Hematopoietic multipotent progenitor cell treated with erythropoietin and hydrocortisone succinate and interleukin-3 and kit ligand, for 6 days (in vitro differentiated cells): ENCODE measurements around the gene CALML5.

Experiments
- DNase-seq: peaks from one replicate; pipeline ENCODE4 v3.0.0-alpha.2; 2015

Gene CALML5

DNA sequence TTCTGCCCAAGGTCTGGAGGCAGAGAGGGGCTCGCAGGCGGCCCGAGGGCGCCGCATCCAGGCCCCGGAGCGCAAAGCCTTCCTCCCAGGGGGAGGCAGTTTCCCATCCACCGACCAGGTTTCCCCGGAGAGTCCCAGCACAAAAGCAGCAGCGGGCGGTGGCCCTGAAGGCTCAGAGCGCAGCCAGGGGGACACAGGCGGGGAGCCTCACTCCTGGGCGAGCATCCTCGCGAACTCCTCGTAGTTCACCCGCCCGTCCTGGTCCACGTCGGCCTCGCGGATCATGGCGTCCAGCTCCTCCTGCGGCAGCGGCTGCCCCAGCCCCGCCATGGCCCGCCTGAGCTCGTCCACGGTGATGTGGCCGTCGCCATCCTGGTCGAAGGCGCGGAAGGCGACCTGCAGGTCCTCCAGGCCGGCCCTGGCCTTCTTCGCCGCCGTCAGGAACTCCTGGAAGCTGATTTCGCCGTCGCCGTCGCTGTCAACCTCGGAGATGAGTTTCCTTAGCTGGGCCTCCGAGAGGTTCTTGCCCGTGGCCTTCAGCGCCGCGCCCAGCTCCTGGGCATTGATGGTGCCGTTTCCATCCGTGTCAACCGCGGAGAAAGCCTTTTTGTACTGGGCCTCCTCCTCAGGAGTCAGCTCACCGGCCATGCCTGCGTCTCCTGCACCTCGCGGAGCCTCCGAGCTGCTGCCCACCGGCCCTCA lies 428 bp downstream of the CALML5 start:
- no peak for DNase-seq

DNA sequence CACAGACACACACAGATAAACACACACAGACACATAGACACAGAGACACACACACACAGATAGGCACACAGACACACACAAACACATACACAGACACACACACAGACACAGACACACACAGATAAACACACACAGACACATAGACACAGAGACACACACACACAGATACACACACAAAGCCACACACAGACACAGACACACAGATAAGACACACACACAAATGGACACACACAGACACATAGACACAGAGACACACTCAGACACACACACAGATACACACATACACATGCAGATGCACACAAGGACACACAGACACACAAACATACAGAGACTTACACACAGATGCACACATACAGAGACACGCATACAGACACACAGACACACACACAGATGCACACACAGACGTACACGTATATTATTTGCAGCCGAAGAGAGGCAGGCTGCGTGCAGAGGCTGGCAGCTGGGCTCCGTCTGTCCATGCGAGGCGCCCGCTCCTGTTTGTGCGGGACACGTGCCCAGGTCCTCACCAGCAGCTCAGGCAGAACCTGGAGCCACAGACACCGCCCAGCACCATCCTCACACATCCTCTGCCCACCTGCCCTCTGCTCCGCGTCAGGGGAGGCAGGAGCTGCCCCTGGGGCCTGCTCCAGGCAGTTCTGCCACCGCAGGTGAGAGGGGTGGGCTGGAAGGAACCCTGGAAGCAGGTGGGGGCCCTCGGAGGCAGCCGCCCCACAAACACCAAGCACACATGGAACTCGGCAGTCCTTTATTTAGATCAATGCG lies 1.2 kb downstream of the CALML5 start:
- no peak for DNase-seq

DNA sequence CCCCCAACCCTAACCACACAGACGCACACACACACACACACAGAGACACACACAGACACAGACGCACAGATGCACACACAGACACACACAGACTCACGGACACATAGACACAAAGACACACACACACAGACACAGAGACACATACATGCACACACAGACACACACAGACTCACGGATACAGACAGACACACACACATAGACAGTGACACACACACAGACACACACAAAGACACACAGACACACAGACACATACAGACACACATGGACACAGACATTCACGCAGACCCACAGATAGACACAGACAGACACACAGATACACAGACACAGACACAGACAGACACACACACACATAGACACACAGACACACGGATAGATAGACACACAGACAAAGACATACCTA lies 2.1 kb downstream of the CALML5 start:
- DNase-seq: no peak

DNA sequence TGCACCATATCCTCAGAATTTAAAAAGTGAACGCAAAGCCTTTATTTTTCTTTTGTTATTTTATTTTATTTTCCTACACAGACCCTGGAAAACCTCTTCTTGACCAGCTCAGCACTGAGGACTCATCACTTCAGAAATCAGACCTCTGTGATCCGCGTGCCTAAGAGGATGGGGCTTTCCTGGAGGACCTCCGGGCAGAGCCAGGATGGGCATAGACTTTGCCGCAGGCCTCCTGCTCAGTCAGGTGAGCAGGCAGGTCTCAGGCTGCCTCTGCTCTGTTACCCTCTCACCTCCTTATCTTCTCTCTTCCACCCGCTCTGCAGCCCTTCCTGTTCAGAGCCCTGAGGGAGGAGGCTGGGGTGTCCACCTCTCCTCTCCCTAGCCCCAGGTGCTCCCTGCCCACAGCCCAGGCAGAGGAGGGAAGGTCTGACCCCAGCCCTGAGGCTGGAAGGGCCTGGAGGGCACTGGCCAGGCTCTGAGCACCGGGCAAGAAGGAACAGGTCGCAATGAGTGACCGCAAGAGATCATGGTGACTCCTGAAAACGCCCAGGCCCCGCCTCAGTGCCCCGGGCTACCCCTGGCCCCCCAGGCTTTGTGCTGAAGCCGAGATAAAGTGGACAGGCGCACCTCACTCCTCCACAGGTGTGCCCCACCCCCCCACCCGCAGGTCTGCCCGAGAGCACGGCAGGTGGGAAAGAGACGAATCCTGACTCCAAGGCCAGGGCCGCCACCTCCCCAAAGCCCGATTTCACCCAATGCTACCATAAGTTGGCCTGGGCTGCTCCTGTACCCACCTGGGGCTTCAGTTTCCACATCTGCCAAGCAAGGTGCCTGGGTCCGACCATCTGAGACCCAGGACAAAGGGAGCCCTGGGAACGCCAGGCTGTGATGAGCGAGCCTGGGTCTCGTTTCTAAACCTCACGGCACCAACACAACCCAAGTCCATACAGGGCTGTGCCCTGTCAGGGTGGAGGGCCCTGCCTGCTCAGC lies 2.8 kb downstream of the CALML5 start:
- no peak for DNase-seq

DNA sequence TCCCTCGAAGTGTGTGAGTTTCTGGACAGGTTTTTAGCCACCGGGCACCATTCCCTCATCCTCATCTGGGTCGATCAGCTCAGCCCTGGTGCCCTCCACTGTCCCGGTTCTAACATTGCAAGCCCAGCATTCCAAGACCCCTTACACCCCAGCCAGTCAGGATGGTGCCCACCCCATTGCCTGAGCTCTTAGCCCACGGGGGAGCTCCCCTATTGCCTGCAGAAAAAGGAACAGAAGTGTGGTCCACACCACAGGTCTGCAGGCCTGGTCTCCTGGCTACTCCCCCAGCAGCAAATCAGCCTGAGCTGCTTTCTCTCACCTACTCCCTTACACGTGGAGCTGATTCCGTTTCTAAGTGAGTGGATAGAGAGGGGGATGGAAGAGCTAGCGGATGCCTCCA lies 4.8 kb downstream of the CALML5 start:
- no peak for DNase-seq

DNA sequence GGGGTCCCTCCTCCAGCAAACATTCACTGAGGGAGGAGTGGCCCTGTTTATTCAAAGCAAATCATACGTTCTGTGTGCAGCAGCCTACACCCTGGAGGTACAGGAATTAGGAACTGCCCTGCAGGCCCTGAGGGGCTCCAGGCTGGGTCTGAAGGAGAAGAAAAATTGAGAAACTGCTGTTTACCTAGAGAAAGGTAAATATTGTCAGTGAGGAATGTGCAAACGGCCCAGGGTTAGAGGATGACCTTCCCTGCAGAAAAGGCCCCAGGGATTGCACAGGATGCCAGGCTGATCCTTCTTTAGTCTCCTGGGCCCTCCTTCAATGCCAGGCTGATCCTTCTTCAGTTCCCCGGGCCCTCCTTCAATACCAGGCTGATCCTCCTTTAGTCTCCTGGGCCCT lies 5.7 kb downstream of the CALML5 start:
- DNase-seq: no peak

DNA sequence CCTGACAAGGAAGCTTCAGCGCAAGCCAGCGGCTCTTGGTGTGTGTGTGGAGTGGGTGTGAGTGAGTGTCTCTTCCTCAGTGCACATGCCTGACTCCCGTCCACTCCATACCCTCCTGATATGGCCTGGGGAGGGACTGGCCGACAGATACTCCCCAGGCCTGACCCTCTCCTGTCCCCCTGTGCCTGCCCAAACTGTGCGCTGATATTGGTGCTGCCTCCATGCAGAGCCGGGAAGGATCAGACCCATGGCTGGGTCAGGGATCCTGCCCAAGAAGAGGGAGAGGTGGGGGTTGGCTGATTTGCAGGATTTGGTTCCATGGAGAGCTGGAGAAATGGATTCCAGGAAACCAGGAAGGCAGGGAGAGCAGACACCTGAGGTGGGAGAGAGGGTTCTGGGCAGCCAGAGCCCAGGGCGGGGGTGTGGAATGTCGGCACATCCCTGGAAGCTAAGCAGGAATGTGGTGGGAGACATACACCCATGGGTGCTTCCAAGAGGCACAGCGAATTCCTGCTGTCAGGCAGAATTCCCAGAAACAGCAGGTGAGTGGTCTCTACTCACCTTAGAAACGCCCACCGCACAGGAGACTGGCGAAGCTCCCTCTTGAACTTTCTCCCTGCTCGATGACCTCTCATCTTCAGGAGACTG lies 6.3 kb downstream of the CALML5 start:
- no peak for DNase-seq

DNA sequence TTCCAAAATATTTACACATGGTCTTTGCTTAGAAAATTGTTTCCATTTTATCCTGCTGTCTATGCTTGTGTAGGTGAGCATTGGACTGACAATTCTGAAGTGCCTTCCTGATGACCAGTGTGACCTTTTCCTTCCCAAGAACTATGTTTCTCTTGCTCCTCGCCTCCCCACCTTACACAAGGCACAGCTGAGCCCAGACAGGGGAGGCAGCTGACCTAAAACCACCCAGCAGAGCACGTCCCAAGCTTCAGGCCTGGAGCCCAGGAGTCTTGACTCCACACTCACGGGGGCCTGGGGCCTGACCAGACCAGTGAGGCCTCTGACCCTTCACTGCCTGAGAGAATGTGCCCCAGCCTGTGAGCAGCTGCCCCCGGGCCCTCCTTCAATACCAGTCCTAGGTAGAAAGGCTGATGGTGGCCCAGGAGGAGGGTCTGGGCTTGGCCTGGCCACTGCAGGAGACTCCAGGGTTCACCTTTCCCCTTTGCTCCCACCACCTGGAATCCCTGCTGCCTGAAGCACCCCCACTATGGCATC lies 7.0 kb downstream of the CALML5 start:
- DNase-seq: no peak

DNA sequence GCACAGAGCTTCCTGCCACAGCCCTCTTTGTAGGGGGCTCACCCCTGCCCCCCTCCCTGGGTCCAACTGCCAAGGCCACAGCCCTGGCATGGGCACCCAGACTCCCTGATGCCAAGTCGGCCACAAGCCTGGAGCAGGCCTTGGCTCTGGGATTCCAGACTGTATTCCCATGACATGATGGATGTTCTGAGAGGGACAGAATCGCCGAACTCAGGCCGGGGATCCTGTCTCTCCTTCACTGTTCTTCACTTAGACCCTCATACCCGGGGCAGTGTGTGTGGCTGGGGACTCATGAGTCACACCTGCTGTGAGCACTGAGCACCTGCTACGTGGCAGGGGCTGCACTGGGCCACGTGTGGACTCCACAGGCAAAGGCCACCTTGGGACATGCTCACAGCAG lies 7.9 kb downstream of the CALML5 start:
- no peak for DNase-seq

DNA sequence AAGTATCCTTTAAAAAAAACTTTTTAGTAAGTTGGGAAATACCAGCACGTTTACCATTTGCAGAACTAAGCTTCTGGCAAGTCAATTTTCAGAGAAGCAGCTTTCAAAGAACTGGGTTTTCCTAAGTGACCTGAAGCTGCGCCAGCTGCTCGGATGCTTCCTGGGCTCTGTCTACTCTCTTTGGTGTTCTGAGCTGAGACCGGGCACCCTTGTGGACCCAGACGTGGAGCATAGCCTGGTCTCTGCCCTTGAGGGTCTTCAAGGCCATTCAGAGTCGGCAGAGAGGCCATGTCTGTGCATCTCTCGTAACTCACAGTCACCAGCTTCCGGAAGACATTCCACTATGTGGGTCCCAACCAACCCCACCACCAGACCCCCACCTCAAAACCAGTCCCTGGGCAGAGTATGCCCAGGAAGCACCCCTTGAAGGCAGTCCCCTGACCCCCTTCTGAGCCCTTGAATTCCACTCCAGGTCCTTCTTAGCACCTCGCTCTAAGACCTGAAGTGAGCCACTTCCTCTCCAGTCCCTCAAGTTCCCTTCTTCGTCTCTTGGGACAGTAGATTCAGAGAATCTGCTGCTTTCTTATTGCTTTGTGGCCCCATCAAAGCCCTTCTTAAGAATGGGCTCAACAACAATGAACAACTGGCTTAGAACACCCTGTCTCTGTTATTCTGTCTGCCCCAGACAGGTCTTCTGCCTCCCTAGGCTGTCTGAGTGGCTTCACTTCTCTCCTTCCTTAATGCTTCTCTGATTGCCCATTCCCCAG lies 8.5 kb downstream of the CALML5 start:
- DNase-seq: no peak

DNA sequence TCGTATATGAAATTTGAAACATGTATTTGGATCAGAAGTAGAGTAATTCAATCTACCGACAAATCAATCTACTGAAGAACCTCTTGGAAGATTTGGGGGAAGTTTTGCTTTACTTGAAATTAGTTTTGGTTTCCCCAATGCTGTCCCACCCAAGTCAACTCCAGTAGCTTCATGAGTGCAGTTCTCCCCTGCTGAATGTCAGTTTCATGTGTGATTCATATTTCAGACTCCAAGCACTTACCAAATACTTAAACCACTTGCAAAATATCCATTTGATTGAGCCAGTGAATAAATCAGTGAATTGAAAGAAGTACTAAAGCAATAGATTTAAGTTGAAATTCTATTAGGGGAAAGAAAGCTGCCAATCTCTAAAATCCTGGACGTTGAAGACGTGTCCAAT lies 9.3 kb downstream of the CALML5 start:
- DNase-seq: no peak

DNA sequence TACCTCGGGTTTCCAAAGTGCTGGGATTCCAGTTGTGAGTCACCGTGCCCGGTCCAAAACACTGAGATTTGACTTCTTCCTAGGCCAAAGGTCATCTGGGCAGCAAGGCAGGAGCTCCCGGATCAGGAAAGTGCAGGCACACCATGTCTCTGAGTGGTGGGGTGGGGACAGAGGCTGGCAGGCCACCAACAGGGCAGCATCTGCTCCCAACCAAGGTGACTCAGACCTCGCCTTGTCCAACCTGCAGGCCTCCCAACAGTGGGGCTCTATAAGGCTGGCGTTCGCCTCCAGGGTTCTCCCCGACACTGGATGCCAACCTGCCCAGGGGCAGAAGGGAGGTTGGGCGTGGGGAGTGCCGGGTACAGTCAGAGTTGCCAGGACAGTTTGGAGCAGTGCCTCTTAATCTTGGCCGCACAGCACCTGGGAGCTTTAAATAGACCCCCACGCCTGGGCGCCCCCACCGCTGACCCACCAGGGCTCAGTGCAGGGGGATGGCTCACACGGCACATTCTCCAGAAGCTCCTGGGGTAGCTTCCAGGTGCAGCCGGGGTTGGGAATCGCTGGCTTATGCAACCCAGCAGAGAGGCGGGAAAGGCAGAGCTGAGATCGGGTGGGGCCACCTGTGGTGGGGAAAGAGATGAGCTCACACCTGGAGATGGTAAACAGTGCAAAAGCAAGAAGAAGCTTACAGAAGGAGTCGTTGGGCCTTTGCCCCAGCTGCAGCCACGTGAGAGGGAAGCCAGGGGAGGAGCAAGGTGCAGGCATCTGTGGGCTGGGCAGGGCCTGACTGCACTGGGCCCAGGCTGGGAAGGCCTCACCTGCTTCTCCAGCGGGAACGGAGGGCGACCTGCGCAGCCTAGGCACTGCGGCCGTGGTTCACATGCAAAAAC lies 10.9 kb downstream of the CALML5 start:
- DNase-seq: no peak

DNA sequence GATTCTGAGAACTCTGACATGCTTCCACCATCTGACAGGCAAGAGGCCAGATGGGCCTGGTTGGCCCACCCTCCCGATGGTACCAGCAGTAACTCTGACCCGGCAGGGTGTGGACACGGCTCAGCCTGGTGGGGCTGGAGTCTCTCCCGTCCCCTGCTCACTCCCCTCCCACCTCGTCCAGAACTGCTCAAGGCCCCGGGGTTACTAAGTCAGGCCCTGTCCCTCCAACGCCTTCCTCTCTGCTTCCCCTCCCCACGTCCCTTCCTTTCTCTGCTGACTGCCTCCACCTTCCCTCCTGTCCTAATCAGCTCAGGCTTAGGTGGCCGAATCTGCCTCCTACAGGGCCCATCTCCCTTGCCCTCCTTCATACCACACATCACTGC lies 12.5 kb downstream of the CALML5 start:
- no peak for DNase-seq

DNA sequence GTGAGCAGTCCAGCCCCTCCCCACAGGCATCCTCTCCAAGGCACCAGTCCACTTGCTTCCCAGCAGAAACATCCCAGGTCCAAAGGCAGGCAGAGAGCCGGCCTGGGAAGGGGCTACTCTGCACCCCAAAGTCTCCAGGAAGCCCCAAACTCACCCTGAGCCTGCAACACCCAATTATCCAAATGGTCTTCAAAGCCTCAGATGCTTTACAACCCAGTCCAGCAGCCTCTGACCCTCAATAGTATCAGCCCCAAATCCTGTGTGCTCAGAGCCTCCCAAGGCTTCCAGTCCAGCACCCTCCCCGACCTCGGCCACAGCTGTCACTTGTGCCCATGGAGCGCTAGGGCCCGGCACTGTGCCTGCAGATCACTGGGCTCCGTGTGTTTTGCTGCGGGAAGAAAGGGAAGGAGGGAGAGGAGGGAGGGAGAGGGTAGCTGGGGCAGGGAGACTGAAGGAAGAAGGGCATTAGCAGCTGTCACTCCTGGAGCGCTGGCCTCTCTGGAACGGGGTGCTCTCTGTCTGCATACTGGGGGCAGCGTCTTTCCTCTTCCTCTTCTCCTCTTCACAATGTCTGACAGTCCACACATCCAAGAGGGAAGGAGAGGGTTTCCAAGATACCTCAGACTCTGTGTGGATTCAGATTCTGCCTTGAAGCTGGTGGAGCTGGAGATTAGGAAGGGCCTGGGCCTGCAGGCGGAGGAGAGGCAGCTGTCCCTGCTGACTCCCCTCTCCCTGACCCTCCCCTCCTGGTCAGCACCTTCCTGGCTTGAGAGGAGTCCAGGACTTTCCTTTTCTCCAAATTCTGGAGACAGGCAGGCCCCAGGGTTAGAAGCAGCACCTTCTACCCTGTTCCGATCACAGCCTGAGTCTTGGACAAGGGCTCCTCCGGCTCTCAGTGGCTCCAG lies 13.2 kb downstream of the CALML5 start:
- no peak for DNase-seq

DNA sequence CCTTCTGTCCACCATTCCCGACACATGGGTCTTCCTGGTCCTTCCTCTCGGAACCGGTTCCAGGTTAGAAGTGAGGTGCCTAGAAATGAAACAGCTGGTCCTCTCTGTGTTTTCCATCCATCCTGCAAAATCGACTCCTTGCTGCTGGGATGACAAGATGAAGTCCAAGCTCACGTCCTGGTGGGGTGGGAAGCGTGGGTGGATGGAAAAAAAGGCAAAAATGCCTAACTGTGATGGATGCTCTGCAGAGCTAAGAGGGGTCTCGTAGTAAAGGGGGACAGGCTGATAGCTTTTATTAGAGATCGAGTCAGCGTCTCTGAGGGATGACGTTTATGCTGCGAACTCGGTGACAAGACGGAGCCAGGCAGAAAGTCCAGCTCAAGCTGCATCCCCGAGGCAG lies 14.1 kb downstream of the CALML5 start:
- no peak for DNase-seq

DNA sequence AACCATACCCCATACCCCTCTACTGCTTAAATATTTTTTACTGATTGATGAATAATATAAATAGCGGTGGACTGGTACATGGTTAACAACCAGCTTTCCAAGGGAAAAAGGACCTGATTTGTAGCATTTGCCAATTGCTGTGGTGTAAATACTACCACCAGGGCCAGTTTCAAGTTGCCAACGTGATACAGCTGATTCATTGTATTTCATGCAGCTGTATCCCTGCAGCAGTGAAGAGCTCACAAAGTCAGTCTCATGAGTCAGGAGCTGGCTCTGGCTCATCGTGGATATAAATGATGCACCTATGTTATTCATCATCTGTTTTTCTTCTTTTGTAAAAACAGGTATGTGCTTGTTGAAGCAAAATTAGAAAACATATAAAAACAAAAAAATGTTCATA lies 15.2 kb downstream of the CALML5 start:
- DNase-seq: no peak

DNA sequence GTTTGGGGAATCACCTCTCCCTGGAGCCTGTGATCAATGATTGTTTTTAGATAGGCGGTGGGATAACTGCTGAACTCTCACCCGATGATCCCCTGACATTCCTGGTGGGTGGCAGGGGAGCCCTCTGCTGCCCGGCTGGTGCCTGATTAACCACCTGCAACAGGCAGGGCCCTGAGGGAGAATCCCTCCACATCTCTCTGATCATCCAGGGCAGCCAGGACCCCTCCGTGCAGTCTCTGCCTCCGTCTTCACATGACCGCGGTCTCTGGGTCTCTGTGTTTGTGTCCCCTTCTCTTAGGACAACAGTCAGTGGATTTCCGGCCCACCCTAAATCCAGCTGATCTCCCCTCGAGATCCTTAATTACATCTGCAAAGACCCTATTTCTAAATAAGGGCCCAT lies 17.4 kb downstream of the CALML5 start:
- no peak for DNase-seq

DNA sequence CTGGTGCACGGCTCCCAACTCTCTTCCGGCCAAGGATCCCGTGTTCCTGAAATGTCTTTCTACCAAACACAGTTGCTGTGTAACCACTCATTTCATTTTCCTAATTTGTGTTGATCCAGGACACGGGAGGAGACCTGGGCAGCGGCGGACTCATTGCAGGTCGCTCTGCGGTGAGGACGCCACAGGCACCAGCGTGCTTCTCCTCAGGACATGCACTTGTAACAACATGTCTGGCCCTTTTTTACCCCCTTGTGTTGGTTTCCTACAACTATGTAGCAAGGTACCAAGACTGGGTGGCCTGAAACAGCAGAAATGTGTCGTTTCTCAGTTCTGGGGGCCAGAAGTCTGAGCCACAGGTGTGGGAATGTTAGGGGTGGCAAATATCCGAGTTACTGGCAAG lies 18.2 kb downstream of the CALML5 start:
- no peak for DNase-seq

DNA sequence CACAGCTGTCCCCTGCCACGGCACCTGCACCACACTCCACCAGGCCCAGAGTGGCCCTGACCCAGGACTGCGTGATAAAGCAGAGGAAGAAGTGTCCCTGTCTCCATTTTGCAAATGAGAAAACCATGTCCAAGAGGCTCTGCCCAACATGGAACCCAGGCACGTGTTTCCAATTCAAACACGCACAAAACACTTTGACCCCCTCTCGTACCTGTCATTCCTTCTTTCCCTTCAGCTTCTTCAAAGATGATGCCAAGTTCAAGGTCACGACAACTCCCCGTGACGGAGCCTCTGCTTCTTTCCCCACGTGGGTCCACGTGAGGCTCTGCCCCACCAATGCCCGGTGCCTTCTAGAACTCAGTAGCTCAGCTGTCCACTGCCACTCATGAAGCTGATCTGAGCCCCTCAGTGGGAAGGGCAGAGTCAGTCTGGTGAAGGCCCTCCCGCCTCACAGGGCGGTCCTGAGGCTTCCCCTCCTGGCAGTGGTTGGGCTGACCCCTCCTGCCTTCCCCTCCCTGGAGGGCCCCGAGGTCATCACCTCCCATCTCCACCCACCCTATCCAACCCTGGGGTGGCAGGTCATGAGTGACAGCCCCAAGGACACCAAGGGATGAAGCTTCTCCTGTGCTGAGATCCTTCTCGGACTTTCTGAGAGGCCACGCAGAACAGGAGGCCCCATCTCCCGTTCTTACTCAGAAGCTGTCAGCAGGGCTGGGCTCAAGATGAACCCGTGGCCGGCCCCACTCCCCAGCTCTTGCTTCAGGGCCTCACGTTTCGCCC lies 19.0 kb downstream of the CALML5 start:
- peak; percentile 29 for DNase-seq
